GM12801 (cell line): ENCODE measurements around the gene NAA10.

Experiments used
- CTCF ChIP-seq: IDR thresholded peaks from one replicate; pipeline ENCODE4 v1.5.1; 2011; ENCODE audit warnings: control low read depth; ENCODE audit not compliant: insufficient read length; ENCODE audit errors: extremely low read depth

Gene NAA10

GRCh38 chrX:153944800-153945150 lies 9.9 kb upstream of the NAA10 start:
- no peak for TF ChIP-seq CTCF

- TF ChIP-seq CTCF, result no peak
Observed at GRCh38 chrX:153944140-153944799, 9.4 kb upstream of the NAA10 start, which contains the start of gene RENBP. RENBP (minus strand) TSS chrX:153944643; CDS start chrX:153944610, 33 bp downstream.

- TF ChIP-seq CTCF, result no peak
Observed at GRCh38 chrX:153941336-153942252, 6.8 kb upstream of the NAA10 start.

- no peak for TF ChIP-seq CTCF
Observed at GRCh38 chrX:153939573-153939972, 4.7 kb upstream of the NAA10 start.

- TF ChIP-seq CTCF, result no peak
Observed at GRCh38 chrX:153938226-153938786, 3.5 kb upstream of the NAA10 start.

- TF ChIP-seq CTCF, result no peak
Observed at GRCh38 chrX:153937056-153937455, 2.2 kb upstream of the NAA10 start.

GRCh38 chrX:153935326-153935851 lies 552 bp upstream of the NAA10 start:
- no peak for TF ChIP-seq CTCF
